ENCODE results near the gene NMD3. TPM values are rescaled to one million over a fixed set of nuclear protein-coding genes. Genes with fewer than 3 reads are reported as not detected.
A peak's percentile ranks its signal among the peaks of the same experiment; 100 is the strongest.

Gene NMD3
- polyA plus RNA-seq, 2 of the 4 experiments (the other 2 are of a cell fraction) = 53.4 to 66.5 TPM

DNA sequence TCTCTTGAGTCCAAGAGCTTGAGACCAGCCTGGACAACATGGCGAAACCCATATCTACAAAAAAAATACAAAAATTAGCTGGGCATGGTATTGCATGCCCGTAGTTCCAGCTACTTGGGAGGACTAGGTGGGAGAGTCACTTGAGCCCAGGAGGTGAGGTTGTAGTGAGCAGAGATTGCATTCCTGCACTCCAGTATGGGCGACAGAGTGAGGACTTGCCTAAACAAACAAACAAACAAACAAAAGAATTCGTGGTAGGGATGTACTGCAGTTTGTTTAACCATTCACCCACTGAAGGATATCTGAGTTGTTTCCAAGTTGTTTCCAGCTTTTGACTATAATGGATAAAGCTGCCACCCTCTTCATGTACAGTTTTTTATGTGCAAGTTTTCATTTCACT, 7.5 kb upstream of the NMD3 start (continued):
- no peak for TF ChIP-seq TP53 (CRISPR knock-in tag; IDR thresholded peaks at IDR 0.05)
- no peak for TF ChIP-seq REST (IDR thresholded peaks at IDR 0.05)
- no peak for TF ChIP-seq EHF (CRISPR knock-in tag; IDR thresholded peaks at IDR 0.05)
- TF ChIP-seq PHF8 (IDR thresholded peaks at IDR 0.05; ENCODE audit: borderline replicate concordance, low read depth) = no peak

- ATAC-seq = no peak
- Histone ChIP-seq H3K4me3 (no peak overlapping the region), H3K27ac (no peak overlapping the region), H3K9me3 (no peaks in the 10 kb centered on the region), H3K4me1 (peaks cover 4% of the 10 kb centered on the region; the same call in 1 of the 3 replicates), H3K4me2 (no peak overlapping the region)
- DNase-seq (ENCODE audit: low read depth in 1 of 2, low spot score in 1 of 2) = no peak
- WGBS (ENCODE audit: missing lambda C conversion rate) = 56% methylated on average over 4 of the region's 4 CpGs
- CTCF ChIA-PET = no interaction called here
- TF ChIP-seq JUN (IDR thresholded peaks at IDR 0.05) = no peak
- no peak for TF ChIP-seq KDM5A (IDR thresholded peaks at IDR 0.05)
- TF ChIP-seq RNF2 (IDR thresholded peaks at IDR 0.05; ENCODE audit: borderline replicate concordance, low read depth) = no peak
- no peak for TF ChIP-seq MAZ (IDR thresholded peaks at IDR 0.05; ENCODE audit: borderline replicate concordance, low read depth, low read length)
- TF ChIP-seq PHF8 (IDR thresholded peaks at IDR 0.05; ENCODE audit: borderline replicate concordance, low read depth) = no peak
- no peak for TF ChIP-seq CBX2 (IDR thresholded peaks at IDR 0.05; ENCODE audit: borderline replicate concordance, low read depth)
- no peak for TF ChIP-seq NFE2L2 (conservative IDR thresholded peaks at IDR 0.05; ENCODE audit: low read length)
- no peak for FAIRE-seq
- POLR2A ChIA-PET = no interaction called here
These were observed 5.9 kb upstream of the NMD3 start for GRCh38 chr3:161215185-161215584.

- no peak overlapping the region for H3K4me3 ChIP-seq
- ChIA-PET POLR2A (interaction anchor here (0.5 kb wide), 1 partner anchor 10 kb away, joined by 3 read pairs; no protein-coding TSS in a partner anchor), CTCF (no interaction called here)
- ATAC-seq = no peak
- no peak overlapping the region for H3K27ac ChIP-seq
- WGBS (ENCODE audit: missing lambda C conversion rate) = 44% methylated on average over 5 of the region's 5 CpGs
- peaks cover 4% of the 10 kb centered on the region; the same call in 1 of the 3 replicates for H3K4me1 ChIP-seq
- TF ChIP-seq FOSL2 (IDR thresholded peaks at IDR 0.05) (no peak), FOSL2 (CRISPR knock-in tag; IDR thresholded peaks at IDR 0.05) (peak; percentile 60; the same call in 1 of the 2 replicates), CBX8 (IDR thresholded peaks at IDR 0.05) (no peak)
- H3K4me2 ChIP-seq = 0 out of 3 replicates have a peak overlapping the region, but pooled peaks have one; percentile 12
- no peaks in the 10 kb centered on the region for H3K9me3 ChIP-seq
- no peak for FAIRE-seq
- peak in 1 of 2 experiments; percentile 6 for DNase-seq (ENCODE audit: low read depth in 1 of 2, low spot score in 1 of 2)
These were observed 3.6 kb upstream of the NMD3 start for GRCh38 chr3:161217496-161217895.

GRCh38 chr3:161219495-161219894, 1.6 kb upstream of the NMD3 start:
- no peaks in the 10 kb centered on the region for H3K9me3 ChIP-seq
- no peak overlapping the region for H3K4me2 ChIP-seq
- no peak for ATAC-seq
- ChIA-PET CTCF (no interaction called here), POLR2A (no interaction called here)
- DNase-seq (ENCODE audit: low read depth in 1 of 2, low spot score in 1 of 2) = no peak
- no peak for FAIRE-seq
- no peak overlapping the region for H3K27ac ChIP-seq
- H3K4me1 ChIP-seq = peaks cover 18% of the 10 kb centered on the region; the same call in 2 of the 3 replicates
- 86% methylated on average over 4 of the region's 4 CpGs for WGBS (ENCODE audit: missing lambda C conversion rate)
- no peak overlapping the region for H3K4me3 ChIP-seq
- TF ChIP-seq REST (IDR thresholded peaks at IDR 0.05) (peak; percentile 24; the same call in 1 of the 2 replicates), NR3C1 (IDR thresholded peaks at IDR 0.05) (no peak)
